IPS-NIHi11 (cell line): Measurements from ENCODE around the gene MRPS5.
"Not testable (repeated sequence)": the region's sequence is repeated elsewhere in the genome, so short reads cannot be mapped to it uniquely, and the experiment has no call there.

ENCODE experiments used
- DNase-seq: peaks from one replicate; pipeline ENCODE4 v3.0.0; 2012; ENCODE audit warnings: mixed read lengths, low spot score

MRPS5 gene

GRCh38 chr2:95121407-95122196 lies at the start of gene MRPS5:
TSS of gene MRPS5 (minus strand) at chr2:95121808. CDS start at chr2:95121791, 17 bp downstream.
- DNase-seq, result peak; percentile 98

- DNase-seq, result peak; percentile 23
Observed at GRCh38 chr2:95166065-95166763, 44.6 kb upstream of the MRPS5 start.

GRCh38 chr2:95165371-95166064 lies 43.9 kb upstream of the MRPS5 start, which contains the start of gene ZNF2:
TSS of gene ZNF2 (plus strand) at chr2:95165809. CDS start at chr2:95176227, 10,418 bp downstream.
- DNase-seq, result peak; percentile 100

- no peak for DNase-seq
Observed at GRCh38 chr2:95165030-95165370, 43.4 kb upstream of the MRPS5 start.

GRCh38 chr2:95159690-95160449 lies 38.3 kb upstream of the MRPS5 start, which contains the start of gene ZNF514:
TSS of gene ZNF514 (minus strand) at chr2:95159848. CDS start at chr2:95153253, 6,595 bp downstream.
- peak; percentile 91 for DNase-seq

GRCh38 chr2:95158891-95159619 lies 37.4 kb upstream of the MRPS5 start:
- DNase-seq, result peak; percentile 62

GRCh38 chr2:95158441-95158840 lies 36.8 kb upstream of the MRPS5 start:
- DNase-seq, result no peak

- DNase-seq, result no peak
Observed at GRCh38 chr2:95149397-95149984, 27.9 kb upstream of the MRPS5 start.

- DNase-seq, result no peak
Observed at GRCh38 chr2:95143838-95144237, 22.2 kb upstream of the MRPS5 start.

GRCh38 chr2:95138702-95139101 lies 17.1 kb upstream of the MRPS5 start:
- DNase-seq, result no peak

- DNase-seq, result no peak
Observed at GRCh38 chr2:95122197-95122551, 566 bp upstream of the MRPS5 start.

GRCh38 chr2:95121093-95121406 lies 558 bp downstream of the MRPS5 start:
- DNase-seq, result no peak

GRCh38 chr2:95115418-95115817 lies 6.2 kb downstream of the MRPS5 start:
- DNase-seq, result peak; percentile 78

- DNase-seq, result no peak
Observed at GRCh38 chr2:95113464-95113863, 8.1 kb downstream of the MRPS5 start.

GRCh38 chr2:95110395-95110794 lies 11.2 kb downstream of the MRPS5 start:
- DNase-seq, result no peak

GRCh38 chr2:95109260-95109659 lies 12.3 kb downstream of the MRPS5 start:
- DNase-seq, result no peak

GRCh38 chr2:95106081-95106480 lies 15.5 kb downstream of the MRPS5 start:
- no peak for DNase-seq

- DNase-seq, result no peak
Observed at GRCh38 chr2:95104606-95105005, 17.0 kb downstream of the MRPS5 start.

GRCh38 chr2:95099910-95100309 lies 21.7 kb downstream of the MRPS5 start:
- DNase-seq, result no peak

- not testable (repeated sequence) for DNase-seq
Observed at GRCh38 chr2:95098273-95098672, 23.3 kb downstream of the MRPS5 start.
